ENCODE data around the gene FOXI1.

The FOXI1 gene

GRCh38 chr5:170078458-170078857, 27.2 kb upstream of the FOXI1 start:
- H3K4me3 ChIP-seq (ENCODE audit: low read length), result no peak overlapping the region
- TF ChIP-seq CTCF (IDR thresholded peaks at IDR 0.05; ENCODE audit: insufficient read depth, low read depth, low read length, missing control alignments), result no peak
- DNase-seq (ENCODE audit: low read depth), result no peak

- DNase-seq (ENCODE audit: low read depth), result no peak
- TF ChIP-seq CTCF (IDR thresholded peaks at IDR 0.05; ENCODE audit: insufficient read depth, low read depth, low read length, missing control alignments), result no peak
- no peak overlapping the region for H3K4me3 ChIP-seq (ENCODE audit: low read length)
These were observed 26.8 kb upstream of the FOXI1 start for GRCh38 chr5:170078931-170079330.

GRCh38 chr5:170080217-170080616, 25.5 kb upstream of the FOXI1 start:
- no peak overlapping the region for H3K4me3 ChIP-seq (ENCODE audit: low read length)
- DNase-seq (ENCODE audit: low read depth), result no peak
- TF ChIP-seq CTCF (IDR thresholded peaks at IDR 0.05; ENCODE audit: insufficient read depth, low read depth, low read length, missing control alignments), result no peak

DNA sequence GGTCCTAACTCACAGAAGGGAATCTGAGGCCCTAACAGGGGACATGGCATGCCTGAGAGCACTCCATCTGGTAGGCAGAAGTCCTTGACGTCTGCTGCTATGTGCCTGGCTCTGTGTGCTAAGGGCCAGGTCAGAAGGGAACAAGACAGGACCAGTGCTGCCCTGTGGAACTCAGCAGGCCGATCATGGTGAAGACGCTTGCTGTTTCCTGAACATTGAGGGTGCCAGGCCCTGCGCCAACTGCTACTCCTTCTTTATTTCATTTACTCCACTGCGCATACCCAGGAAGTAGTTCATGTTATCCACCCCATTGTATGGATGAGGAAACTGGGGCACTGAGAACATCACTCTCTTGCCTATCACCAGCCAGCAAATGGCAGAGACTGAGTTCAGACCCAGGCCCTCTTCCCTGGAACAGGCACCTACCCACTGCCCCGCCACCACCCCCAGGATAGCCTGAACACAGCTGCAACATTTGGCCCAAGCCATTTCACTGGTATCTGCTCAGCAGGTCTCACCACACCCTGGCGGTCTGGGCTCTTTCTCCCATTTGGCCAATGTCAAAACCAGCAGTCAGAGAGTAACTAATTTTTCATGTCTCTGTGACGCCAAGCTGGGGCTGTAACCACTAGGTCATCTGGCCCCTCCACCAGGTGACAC, 24.8 kb upstream of the FOXI1 start:
- H3K4me3 ChIP-seq (ENCODE audit: low read length), result no peak overlapping the region
- TF ChIP-seq CTCF (IDR thresholded peaks at IDR 0.05; ENCODE audit: insufficient read depth, low read depth, low read length, missing control alignments), result no peak
- no peak for DNase-seq (ENCODE audit: low read depth)

- no peak for DNase-seq (ENCODE audit: low read depth)
- TF ChIP-seq CTCF (IDR thresholded peaks at IDR 0.05; ENCODE audit: insufficient read depth, low read depth, low read length, missing control alignments), result no peak
- no peak overlapping the region for H3K4me3 ChIP-seq (ENCODE audit: low read length)
These were observed 24.1 kb upstream of the FOXI1 start for GRCh38 chr5:170081616-170082015.

- H3K4me3 ChIP-seq (ENCODE audit: low read length), result no peak overlapping the region
- no peak for DNase-seq (ENCODE audit: low read depth)
- TF ChIP-seq CTCF (IDR thresholded peaks at IDR 0.05; ENCODE audit: insufficient read depth, low read depth, low read length, missing control alignments), result no peak
These were observed 23.0 kb upstream of the FOXI1 start for GRCh38 chr5:170082701-170083100.

- H3K4me3 ChIP-seq (ENCODE audit: low read length), result no peak overlapping the region
- TF ChIP-seq CTCF (IDR thresholded peaks at IDR 0.05; ENCODE audit: insufficient read depth, low read depth, low read length, missing control alignments), result no peak
- no peak for DNase-seq (ENCODE audit: low read depth)
These were observed 18.4 kb upstream of the FOXI1 start for GRCh38 chr5:170087168-170087817.
